ENCODE measurements around the gene PSD. TPM values are rescaled to one million over a fixed set of nuclear protein-coding genes. Genes with fewer than 3 reads are reported as not detected.

PSD gene
- total and polyA plus RNA-seq, 2 donors from 2014 or later: 1.2 to 2.2 TPM

GRCh38 chr10:102461187-102462054 is 42.8 kb upstream of the PSD start:
- no peak for TF ChIP-seq CTCF (IDR thresholded peaks at IDR 0.05; ENCODE audit: borderline replicate concordance, extremely low read depth, insufficient read depth)
- Histone ChIP-seq H3K4me1 (ENCODE audit: control insufficient read depth in 2 of 3, insufficient read depth in 2 of 3, low read depth in 1 of 3, low read length in 3 of 3) (peaks cover 0 to 4% (median 0%) of the 10 kb centered on the region in 3 donors), H3K27me3 (ENCODE audit: control insufficient read depth, insufficient read depth, low read length) (no peaks in the 10 kb centered on the region), H3K27ac (ENCODE audit: low read depth in 2 of 2, low read length in 2 of 2) (no peak overlapping the region), H3K9ac (ENCODE audit: low read length in 3 of 3) (peak overlapping the region in 2 of 3 donors; percentile 24 to 80), H3K4me3 (ENCODE audit: low read length in 3 of 3) (peak overlapping the region; percentile 62 to 75 (median 66)), H3K36me3 (ENCODE audit: control insufficient read depth in 2 of 3, insufficient read depth in 3 of 3, low read length in 3 of 3) (no peaks in the 10 kb centered on the region), H3K9me3 (ENCODE audit: control insufficient read depth in 2 of 3, insufficient read depth in 1 of 3, low read length in 3 of 3) (no peaks in the 10 kb centered on the region)
- no peak for FAIRE-seq
- intact Hi-C loops (cut with DNase I): no loop called here
- peak; percentile 93 to 98 (median 96) for DNase-seq

GRCh38 chr10:102460836-102461186 is 42.2 kb upstream of the PSD start:
- peak overlapping the region; percentile 62 to 75 (median 66) for H3K4me3 ChIP-seq (ENCODE audit: low read length in 3 of 3)
- H3K27me3 ChIP-seq (ENCODE audit: control insufficient read depth, insufficient read depth, low read length): no peaks in the 10 kb centered on the region
- no peak overlapping the region for H3K27ac ChIP-seq (ENCODE audit: low read depth in 2 of 2, low read length in 2 of 2)
- H3K9me3 ChIP-seq (ENCODE audit: control insufficient read depth in 2 of 3, insufficient read depth in 1 of 3, low read length in 3 of 3): no peaks in the 10 kb centered on the region
- H3K36me3 ChIP-seq (ENCODE audit: control insufficient read depth in 2 of 3, insufficient read depth in 3 of 3, low read length in 3 of 3): peaks cover 0 to 5% (median 1%) of the 10 kb centered on the region in 3 donors
- FAIRE-seq: no peak
- intact Hi-C loops (cut with DNase I): no loop called here
- no peak for DNase-seq
- peak overlapping the region in 2 of 3 donors; percentile 24 to 68 for H3K9ac ChIP-seq (ENCODE audit: low read length in 3 of 3)
- peaks cover 0 to 4% (median 0%) of the 10 kb centered on the region in 3 donors for H3K4me1 ChIP-seq (ENCODE audit: control insufficient read depth in 2 of 3, insufficient read depth in 2 of 3, low read depth in 1 of 3, low read length in 3 of 3)
- TF ChIP-seq CTCF (IDR thresholded peaks at IDR 0.05; ENCODE audit: borderline replicate concordance, extremely low read depth, insufficient read depth): no peak

GRCh38 chr10:102458656-102459055 is 40.1 kb upstream of the PSD start:
- intact Hi-C loops (cut with DNase I): no loop called here
- H3K27ac ChIP-seq (ENCODE audit: low read depth in 2 of 2, low read length in 2 of 2): no peak overlapping the region

More at GRCh38 chr10:102458656-102459055, 40.1 kb upstream of the PSD start:
- no peak for FAIRE-seq
- Histone ChIP-seq H3K9me3 (ENCODE audit: control insufficient read depth in 2 of 3, insufficient read depth in 1 of 3, low read length in 3 of 3) (no peaks in the 10 kb centered on the region), H3K9ac (ENCODE audit: low read length in 3 of 3) (no peak overlapping the region), H3K27me3 (ENCODE audit: control insufficient read depth, insufficient read depth, low read length) (no peaks in the 10 kb centered on the region), H3K4me1 (ENCODE audit: control insufficient read depth in 2 of 3, insufficient read depth in 2 of 3, low read depth in 1 of 3, low read length in 3 of 3) (peaks cover 0 to 4% (median 0%) of the 10 kb centered on the region in 3 donors), H3K4me3 (ENCODE audit: low read length in 3 of 3) (no peak overlapping the region), H3K36me3 (ENCODE audit: control insufficient read depth in 2 of 3, insufficient read depth in 3 of 3, low read length in 3 of 3) (peaks cover 0 to 7% (median 2%) of the 10 kb centered on the region in 3 donors)
- peak in 2 of 5 donors; percentile 18 to 43 for DNase-seq
- no peak for TF ChIP-seq CTCF (IDR thresholded peaks at IDR 0.05; ENCODE audit: borderline replicate concordance, extremely low read depth, insufficient read depth)

Measured in kidney (tissue), 14 donors.